Measurements from ENCODE around the gene LLGL2.

Gene LLGL2

DNA sequence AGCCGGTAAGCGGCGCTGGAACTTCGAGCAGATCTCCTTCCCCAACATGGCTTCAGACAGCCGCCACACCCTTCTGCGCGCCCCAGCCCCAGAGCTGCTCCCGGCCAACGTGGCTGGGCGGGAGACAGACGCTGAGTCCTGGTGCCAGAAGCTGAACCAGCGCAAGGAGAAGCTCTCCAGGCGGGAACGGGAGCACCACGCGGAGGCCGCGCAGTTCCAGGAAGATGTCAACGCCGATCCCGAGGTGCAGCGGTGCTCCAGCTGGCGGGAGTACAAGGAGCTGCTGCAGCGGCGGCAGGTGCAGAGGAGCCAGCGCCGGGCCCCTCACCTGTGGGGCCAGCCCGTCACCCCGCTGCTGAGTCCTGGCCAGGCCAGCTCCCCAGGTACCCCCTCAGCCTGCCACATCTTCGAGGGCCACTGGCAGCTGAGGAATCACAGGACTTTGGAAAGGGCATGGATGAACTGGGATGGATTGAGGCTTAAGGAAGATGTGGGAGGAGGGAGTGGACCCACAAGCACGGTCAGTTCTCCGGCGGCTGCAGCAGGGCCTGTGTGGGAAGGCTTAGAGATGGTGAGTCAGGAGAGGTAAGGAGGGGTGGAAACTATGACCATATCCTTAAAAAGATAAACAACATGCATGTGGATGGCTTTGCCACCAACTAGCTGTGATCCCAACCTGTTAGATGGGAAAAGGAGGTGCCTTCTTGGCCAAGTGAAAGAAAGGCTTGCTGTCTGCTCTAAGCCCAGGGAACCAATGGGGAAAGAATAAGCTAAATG is 3.4 kb upstream of the LLGL2 start:
- no peak for DNase-seq (ENCODE audit: low read depth)

DNA sequence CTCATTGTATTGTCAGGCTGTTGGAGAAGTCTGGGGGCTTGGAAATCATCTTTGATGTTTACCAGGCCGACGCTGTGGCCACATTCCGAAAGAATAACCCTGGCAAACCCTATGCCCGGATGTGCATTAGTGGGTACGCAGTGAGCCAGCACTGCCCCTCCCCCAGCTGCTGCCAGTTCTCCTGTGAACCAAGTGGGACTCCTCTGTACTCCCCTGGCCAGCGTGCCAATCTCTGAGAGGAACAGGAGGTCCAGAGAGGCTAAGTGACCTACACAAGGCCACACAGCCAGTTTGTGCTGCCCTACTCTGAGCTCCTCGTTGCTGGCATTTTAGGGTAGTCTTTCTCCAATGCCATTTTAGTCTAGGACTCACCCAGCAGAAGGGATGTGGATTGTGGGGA is 1.9 kb upstream of the LLGL2 start:
- no peak for DNase-seq (ENCODE audit: low read depth)

DNA sequence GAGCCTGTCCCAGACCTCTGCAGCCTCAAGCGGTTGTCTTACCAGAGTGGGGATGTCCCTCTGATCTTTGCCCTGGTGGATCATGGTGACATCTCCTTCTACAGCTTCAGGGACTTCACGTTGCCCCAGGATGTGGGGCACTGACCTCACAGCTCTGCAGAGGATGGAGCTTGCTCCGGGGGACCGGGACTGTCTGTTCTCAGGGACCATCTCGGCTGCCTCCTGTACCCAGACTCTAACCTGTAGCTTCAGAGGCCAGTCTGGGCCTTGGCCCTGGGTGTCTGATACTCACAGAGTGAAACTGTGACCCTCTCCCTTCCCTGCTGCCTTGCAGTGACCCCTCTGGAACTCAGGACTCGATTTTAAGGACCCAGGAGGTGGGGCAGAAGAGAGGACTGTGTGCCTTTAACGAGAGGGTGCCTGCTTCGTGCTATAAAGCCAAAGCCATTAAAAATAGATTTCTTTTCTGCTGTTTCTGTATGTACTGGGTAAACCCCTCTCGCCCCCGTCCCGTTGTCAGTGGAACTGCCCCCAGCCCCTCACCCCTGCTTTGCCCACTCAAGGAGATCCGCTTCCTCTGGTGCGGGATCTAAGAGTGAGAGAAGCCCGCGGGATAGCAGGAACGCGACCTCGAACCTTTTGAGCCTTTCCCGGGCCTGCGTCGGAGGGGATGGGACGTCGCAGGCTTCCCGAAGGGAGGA is 1.1 kb upstream of the LLGL2 start:
- no peak for DNase-seq (ENCODE audit: low read depth)

DNA sequence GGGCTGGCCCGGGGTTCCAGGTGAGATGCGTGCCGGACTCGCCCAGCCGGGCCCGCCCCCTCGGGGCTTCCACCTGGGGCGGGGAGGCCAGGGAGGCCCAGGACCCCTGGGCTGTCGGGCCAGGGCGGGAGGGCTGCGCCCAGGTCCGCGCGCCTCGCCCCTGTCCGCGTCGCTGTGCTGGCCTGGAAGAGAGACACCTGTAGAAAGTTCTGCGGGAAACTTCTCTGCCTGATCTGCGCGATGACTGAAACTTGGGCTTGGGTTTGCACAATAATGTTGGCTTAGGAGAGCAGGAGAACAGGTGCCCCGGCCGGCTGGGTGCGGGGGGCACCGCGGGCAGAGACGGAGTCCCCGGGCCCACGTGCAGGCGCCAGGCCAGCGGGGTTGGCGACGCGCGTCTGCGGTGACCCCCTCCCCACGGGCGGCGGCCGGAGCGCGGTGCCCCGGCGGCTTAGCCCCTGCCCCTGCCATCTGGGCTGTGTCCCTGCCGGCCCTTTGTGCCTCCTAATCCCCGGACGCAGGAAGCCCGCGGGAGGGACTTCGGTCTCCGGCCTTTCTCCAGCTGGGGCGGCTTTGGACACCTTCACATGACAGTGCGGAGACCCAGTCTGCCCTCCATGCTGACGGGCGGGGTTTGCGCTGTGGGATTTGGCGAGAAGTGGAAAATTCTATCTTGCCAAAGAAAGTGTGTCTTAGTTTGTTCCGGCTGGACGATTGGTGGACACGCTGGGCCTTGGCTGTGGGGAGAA is 483 bp downstream of the LLGL2 start:
- no peak for DNase-seq (ENCODE audit: low read depth)

DNA sequence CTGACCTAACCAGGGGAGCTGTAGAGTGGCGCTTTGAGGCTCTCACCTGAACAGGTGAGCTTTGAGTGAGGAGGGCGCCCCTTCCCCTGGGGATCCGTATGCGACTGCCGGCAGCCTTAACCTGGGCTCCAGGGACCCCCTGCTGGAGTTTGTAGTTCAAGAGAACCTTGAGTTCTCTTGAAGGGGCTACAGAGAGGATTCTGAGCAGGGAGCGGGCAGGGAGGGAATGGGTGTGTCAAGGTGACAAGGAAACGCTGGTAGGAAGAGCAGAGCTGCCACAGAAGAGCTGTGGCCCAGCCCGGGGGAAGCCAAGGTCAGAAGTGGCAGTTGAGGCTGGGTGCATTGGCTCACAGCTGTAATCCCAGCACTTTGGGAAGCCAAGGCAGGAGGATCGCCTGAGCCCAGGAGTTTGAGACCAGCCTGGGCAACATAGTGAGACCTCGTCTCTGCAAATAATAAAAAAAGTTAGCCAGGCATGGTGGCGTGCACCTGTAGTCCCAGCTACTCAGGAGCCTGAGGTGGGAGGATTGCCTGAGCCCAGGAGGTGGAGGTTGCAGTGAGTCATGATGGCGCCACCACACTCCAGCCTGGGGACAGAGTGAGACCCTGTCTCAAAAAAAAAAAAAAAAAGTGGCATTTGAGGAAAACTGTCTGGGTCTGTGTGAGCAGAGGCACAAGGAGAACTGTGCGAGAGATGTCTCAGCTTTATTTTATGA is 1.2 kb downstream of the LLGL2 start:
- DNase-seq (ENCODE audit: low read depth) = no peak

DNA sequence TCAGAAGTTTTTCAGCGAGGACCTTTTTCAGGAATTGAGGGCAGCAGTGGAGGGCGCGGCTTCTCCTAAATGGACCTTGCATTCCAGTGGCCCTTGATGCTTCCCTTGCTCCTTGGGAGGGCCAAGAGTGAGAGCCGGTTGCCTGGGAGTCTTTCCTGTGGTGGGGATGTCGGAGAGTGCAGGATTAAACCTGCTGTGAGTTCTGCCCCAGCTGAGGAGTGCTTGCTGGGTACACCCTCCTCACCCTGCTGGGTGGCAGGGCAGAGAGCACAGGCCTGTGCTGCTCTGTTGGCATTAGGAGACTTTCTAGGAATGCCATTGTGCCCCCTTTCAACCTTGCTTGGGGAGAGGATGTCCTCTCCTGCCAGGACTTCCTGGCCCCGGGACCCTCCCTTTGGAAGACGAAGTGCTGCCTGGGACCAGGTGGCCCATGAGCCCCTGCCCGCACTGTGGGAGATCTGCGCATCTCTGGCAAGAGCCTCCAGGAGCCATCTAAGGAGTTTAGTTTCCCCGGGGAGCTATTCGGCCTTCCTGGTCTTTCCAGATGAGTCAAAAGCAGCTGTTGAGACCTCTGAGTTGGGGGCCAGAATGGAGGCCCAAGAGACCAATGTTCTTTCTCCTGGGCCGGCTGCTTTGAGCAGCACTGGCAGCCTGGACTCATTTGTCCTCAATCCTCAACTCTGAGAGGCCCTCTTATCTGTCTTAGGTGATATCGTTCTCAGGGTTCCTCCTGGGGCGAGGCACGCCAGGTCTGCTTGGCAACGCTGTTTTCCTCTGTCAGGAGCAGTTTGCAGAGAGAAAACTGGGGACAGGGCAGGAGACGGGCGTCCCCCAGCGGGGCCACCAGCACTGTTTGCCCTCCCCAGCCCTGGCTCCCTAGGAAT is 5.6 kb downstream of the LLGL2 start:
- DNase-seq (ENCODE audit: low read depth) = no peak

DNA sequence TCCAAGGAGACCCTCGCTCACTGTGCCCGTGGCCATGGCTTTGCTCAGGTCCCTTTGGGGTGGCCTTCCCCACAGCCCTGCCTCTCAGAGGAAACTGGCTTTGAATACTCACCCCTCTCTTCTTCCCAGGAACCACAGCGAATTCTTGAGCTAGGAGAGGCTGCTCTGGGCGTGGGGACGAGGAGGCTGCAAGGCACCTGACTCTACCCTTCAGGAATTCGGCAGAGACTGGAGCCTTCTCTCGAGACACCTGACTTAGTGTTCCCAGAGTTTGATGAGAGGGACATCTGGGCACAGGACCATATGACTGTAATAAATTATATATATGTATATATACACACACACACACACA is 6.2 kb downstream of the LLGL2 start:
- DNase-seq (ENCODE audit: low read depth) = no peak

DNA sequence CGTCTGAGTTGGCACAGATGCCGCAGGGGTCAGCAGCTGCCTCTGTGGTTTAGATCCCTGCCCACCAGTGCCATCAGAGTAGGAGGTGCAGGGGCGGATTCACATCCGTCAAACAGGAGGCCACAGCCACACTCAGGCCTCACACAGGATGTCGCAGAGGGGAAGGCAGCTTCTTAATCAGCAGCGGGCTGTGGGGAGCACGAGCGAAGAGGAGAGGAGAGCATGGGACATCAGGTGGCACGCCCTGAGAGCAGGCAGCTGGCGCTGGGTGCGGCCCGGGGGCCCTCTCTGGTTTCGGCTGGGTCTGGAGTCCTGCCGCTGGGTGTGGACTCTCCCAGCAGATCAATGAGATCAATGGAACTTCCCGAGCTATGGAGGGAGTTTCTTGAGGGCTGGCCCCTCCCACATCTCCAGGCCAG is 9.6 kb downstream of the LLGL2 start:
- DNase-seq (ENCODE audit: low read depth) = no peak

DNA sequence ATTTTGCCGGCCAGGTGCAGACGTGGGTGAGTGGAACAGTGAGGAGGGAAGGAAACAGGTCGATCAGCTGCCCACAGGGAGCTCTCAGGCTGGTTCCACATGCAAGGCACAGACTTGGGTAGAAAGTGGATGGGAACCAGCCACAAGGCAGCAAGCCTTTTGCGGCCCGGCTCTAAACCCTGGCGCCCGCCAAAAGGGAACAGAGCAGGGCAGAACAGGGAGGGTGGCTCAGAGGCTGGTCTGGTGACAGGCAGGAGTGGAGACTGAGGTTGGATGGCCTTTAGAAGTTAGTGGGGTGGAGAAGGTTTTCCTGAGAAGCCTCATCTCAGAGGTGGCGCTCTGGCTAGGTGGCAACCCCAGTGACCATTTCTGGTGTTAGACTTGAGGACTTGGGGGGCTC is 10.4 kb downstream of the LLGL2 start:
- no peak for DNase-seq (ENCODE audit: low read depth)

DNA sequence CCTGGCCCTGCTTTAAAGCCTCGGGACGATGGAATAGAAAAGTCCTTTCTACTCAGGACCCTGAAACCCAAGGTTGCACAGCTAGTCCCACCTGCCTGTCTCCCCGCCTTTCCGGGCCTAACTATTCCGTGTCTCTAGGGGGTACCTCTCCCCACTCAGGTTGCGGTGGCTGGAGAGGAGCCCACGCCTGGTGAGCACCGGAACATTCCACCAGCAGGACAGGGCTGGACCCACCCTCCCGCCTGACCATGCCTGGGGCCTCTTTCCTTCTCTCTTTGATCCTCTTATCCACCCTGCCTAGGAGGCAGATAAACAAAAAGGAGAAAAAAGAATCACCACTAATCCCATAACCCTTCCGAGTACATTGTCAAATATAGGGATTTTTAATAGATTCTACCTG is 10.9 kb downstream of the LLGL2 start:
- DNase-seq (ENCODE audit: low read depth) = no peak

DNA sequence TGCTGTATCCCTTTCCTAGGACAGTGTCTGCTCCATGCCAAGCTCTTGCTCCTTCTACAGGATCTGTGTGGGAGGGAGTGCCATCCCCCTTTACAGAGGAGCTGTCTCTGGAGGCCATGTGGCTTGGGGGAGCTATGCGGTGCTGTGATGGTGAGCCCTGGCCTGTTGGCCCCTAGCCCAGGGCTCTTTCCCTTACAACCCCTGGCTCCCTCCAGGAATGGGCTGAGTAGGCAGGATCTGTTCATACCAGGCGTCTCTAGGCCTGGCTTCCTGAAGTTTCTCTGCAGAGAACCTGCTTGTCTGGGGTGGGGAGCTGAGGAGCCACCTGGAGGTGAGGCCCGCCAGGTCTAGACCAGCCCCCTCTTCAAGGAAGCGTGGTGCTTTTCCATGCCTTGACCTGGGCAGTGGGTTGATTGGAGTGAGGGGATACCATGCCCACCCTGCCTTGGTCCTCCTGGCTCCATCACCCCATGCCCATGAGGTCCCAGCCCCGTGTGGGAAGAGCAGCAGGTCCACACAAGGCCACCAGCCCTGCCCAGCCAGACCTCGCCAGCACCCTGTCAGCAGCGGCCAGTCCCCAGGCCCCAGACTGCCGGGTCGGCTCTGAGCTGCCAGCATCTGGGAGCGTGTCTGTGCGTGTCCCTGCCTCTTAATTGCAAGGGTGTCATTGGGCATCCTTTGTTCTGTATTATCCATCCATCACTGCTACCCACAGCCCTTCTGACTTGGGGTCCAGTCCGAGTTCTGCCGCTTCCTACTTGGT is 14.7 kb downstream of the LLGL2 start:
- no peak for DNase-seq (ENCODE audit: low read depth)

DNA sequence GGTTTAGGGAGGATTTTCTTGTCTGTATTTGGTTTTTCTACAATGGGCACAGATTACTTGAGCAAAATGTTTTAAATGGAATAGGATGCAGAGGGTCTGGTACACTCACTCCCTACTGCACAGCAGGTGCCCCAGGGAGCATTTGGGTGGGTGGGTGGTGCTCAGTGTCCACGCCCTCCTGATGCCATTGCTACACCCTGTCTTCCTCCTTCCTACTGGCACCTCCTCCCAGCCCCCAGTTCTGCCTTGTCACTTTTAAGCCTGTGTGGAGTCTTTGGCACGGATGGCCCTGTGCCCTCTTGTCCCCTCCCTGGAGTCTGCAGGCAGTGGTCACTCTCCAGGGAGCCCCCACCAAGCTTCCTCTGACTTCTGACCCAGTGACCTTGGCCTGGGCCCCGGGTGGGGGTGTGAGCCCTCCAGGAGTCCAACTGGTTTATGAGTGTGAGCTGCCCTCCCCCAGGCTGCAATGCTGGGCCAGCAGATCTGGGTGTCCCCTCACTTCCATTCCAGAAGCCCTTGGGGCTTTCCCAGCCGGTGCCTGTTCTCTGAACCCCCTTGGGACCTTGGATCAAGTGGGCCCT is 15.5 kb downstream of the LLGL2 start:
- no peak for DNase-seq (ENCODE audit: low read depth)

DNA sequence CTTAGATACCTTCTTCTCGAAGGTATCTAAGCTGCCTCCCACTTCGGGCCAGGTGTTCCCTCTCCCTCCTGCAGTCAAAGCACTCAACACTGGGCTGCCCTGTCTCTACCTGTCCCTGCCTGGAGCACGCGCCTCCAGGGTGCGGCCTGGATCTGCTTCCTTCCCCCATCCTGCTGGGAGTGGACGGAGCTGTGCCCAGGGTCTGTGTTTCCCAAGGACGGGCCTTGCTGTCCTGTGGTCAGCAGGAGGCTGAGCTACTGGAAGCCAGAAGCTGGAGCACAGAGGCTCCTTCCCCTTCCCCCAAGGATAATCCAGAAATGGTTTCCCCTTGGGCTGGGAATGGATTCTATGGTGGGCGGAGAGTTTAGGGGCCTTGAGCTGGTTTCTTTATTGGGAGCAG is 16.7 kb downstream of the LLGL2 start:
- DNase-seq (ENCODE audit: low read depth) = no peak

DNA sequence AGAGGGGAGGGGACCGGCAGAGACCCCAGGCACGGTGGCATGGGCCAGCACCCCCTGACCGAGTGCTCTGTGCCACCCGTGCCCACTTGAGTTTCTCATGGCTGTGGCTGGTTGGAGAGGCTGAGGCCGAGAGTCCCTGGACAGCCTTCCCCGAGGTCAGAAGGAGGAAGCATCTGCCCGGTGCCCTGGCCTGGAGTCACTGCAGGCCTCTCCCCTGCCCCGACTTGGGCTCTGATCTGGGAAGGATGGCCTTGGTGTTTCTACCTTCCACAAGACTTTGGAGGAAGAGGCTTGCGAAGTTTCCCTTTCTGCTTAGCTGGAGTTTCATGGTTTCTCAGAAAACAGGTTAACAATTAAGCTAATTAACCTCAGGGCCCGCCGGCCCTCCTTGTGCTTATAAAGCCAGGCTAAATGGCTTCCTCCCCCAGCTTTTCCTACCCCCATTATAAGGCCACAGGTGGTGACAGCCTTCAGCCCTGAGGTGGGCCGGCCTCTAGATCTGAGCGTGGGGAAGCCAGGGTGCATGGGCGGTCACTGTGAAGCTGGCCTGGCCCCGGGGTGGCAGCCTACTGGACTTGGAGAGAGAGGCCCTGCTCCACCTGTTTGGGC is 17.3 kb downstream of the LLGL2 start:
- DNase-seq (ENCODE audit: low read depth) = no peak

DNA sequence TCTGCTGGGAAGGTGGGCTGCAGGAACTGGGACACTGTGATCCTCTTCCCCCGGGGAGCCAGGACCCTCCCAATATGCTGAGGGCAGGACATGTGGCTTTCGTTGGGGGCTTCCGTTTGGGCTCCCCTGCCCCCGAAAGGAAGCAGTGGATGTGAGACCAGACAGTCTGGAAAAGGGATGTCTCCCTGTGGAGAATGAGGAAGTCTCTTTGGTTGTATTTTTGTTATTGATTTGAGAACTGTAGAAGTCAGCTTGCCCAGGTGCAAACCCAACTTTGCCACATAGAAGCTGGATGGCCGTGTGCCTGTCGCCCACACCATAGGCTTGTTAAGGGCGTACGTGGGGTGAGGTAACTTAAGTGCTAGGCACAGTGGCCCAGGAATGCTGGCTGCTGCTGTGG is 18.8 kb downstream of the LLGL2 start:
- DNase-seq (ENCODE audit: low read depth) = no peak

DNA sequence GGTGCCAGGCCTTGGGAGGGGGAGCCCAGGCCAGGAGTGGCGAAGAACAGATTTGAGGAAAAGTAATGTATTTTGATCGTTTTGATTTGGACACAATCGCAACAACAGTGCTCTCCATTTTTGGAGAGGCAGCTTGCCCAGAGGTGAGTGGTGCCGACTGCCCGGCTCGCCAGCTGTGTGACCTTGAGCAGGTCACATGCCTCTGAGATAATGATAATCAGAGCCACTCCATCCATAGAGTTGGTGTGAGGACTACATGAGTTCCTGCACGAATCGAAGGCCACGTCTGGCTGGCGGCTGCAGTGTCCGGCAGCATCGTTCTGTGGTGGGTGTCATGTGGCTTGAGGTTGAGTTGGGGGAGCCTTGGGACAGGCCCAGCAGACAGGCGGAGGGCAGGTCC is 20.7 kb downstream of the LLGL2 start:
- no peak for DNase-seq (ENCODE audit: low read depth)

DNA sequence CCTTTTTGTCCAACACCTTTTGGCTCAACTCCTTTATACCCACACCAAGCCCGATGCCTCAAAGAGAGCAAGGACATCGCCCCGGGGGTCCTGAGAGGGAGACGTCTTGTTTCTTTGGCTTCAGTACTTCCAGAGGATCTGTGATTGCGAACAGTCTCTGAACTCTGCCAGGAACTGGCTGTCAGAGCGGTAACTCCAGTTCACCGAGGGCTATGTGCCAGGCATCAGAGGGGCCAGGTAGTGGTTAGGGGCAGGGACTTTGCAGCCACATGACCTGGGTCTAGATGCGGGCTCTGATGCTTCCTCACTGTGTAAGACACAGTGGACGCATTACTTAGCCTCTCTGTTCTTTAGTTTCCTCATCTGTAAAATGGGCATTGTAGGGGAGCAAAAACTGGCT is 21.6 kb downstream of the LLGL2 start:
- DNase-seq (ENCODE audit: low read depth) = no peak

DNA sequence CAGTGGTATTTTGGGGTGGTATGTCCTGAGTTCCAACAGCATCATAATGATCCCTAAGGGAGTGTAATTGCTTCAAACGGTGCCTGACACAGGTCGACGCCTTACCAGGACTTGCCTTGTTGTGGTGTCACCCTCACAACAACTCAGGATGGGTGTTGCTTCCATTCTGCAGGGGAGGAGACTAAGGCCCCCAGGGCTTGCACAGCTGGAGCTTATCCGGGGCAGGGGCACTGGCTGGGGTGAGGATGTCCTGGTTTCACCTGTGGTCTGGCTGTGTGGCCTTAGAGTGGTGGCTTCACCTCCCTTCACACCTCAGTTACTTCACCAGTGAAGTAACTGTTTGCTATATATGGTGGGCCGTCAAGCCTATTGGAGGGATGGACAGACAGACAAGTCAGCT is 23.3 kb downstream of the LLGL2 start:
- DNase-seq (ENCODE audit: low read depth) = no peak

DNA sequence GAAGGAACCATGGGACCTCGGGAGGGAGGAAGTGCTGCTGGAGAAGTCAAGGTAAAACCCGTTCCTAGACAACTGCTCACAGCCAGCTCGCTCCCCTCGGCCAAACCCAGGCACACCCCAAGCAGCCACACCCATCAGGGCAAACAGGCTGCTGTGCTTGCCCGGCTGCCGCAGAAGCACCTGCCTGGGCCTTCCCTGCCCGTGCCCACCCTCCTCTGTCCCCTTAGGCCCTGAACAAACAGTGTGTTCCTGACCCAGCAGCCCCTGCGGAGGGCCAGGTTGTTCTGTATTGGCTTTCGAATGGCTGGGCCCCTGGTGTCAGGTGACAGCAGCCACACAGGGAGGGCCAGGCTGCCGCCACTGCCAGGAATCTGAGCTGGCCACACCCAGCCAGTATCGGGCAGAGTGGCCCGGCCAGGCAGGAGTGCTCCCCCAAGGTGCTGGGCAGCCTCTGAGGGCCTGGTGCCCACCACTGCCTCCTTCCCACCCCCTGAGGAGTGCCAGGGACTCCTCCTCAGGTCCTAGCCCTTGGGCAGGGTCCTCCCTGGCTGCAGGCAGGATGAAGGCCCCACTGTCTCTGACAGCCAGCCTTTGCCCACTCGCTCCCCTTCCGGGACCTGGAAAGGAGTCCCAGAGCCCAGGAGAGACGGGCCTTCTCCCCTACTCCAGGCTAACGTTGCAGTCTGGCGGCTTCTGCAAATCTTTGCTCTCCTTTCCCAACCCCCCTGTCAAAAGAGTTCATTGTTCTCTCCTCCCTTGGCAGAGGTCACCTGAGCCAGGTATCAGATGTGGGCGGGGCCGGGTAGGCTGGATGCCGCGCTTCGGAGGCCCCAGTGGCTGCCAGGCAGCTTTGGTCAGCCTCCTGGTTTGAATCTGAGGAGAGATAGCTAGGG is 24.0 kb downstream of the LLGL2 start:
- no peak for DNase-seq (ENCODE audit: low read depth)
